Endothelial cell of umbilical vein (primary cell): ENCODE results near the gene CCDC6. TPM values are rescaled to one million over a fixed set of nuclear protein-coding genes. Genes with fewer than 3 reads are reported as not detected.

Source experiments
- BruUV-seq: library from RNA; stranded (reverse); fragments of 400-500 nt; replicated peaks from 2 replicates; lab custom pipeline; 2021; lab: Mats Ljungman, UMichigan
- CTCF ChIA-PET: fragments of 300-600, 350-600 bp; sonication (Branson Sonifier 250); formaldehyde crosslinking; loops from one replicate; lab custom pipeline; 2021; ENCODE audit warnings: antibody characterized with exemption, inconsistent platforms; lab: Charles Lee
- POLR2A ChIA-PET: fragments of 300-600, 350-600 bp; sonication (Branson Sonifier 250); formaldehyde crosslinking; loops from one replicate; lab custom pipeline; 2021; ENCODE audit warnings: antibody characterized with exemption, inconsistent platforms; lab: Charles Lee
- DNase-seq: peaks from one replicate; pipeline ENCODE4 v3.0.0-alpha.2; 2011; ENCODE audit warnings: low read depth, low spot score
- FAIRE-seq: peaks from 2 replicates; lab custom pipeline; 2011; peaks lifted over from hg19 to GRCh38; lab: Jason Lieb, UNC
- H2AFZ ChIP-seq: 2 replicates; pipeline ENCODE4 v1.6.0; 2012; ENCODE audit warnings: low read depth, low read length, control low read depth, inconsistent platforms
- H3K27ac ChIP-seq: 2 replicates; pipeline ENCODE4 v1.5.1; 2011; ENCODE audit warnings: low read depth, mild to moderate bottlenecking, control low read depth, low read length, moderate library complexity; ENCODE audit not compliant: insufficient read depth
- H3K27me3 ChIP-seq, 2 experiments: 2 replicates each; pipeline versions ENCODE4 v1.6.0 to v1.6.1; 2011; ENCODE audit warnings: low read length in 2 of 2, mixed read lengths in 1 of 2; ENCODE audit not compliant: control insufficient read depth in 2 of 2, insufficient read depth in 2 of 2
- H3K36me3 ChIP-seq, 2 experiments: 2 replicates in 1 of 2; 3 replicates in 1 of 2; pipeline ENCODE4 v1.5.1; 2011; ENCODE audit warnings: low read length in 2 of 2, mild to moderate bottlenecking in 1 of 2, moderate library complexity in 1 of 2; ENCODE audit not compliant: control insufficient read depth in 2 of 2, insufficient read depth in 2 of 2; ENCODE audit errors: extremely low read depth in 1 of 2
- H3K4me1 ChIP-seq: 3 replicates; pipeline ENCODE4 v1.5.1; 2011; ENCODE audit warnings: mild to moderate bottlenecking, low read length; ENCODE audit not compliant: control insufficient read depth, insufficient read depth; ENCODE audit errors: extremely low read depth
- H3K4me2 ChIP-seq: 2 replicates; pipeline ENCODE4 v1.6.1; 2011; ENCODE audit warnings: low read length, control low read depth, mixed read lengths; ENCODE audit not compliant: insufficient read depth
- H3K4me3 ChIP-seq, 3 experiments: fragments of 200-600 bp in 1 of 3; sonication (generic), shearing (Covaris generic) in 1 of 3; replicated peaks in 1 of 3; 2 replicates each; pipeline ENCODE4 v1.5.1; 2011 to 2016; ENCODE audit warnings: control low read depth in 3 of 3, low read length in 3 of 3, mild to moderate bottlenecking in 2 of 3, inconsistent platforms in 1 of 3, low read depth in 1 of 3, moderate library complexity in 1 of 3; ENCODE audit not compliant: insufficient read depth in 1 of 3
- H3K79me2 ChIP-seq: 2 replicates; pipeline ENCODE4 v1.6.0; 2012; ENCODE audit warnings: low read length, inconsistent platforms; ENCODE audit not compliant: control insufficient read depth, insufficient read depth
- H3K9ac ChIP-seq: replicated peaks from 2 replicates; pipeline ENCODE3; 2011; ENCODE audit warnings: low read length, control low read depth; ENCODE audit not compliant: insufficient read depth; ENCODE audit errors: extremely low read depth
- H3K9me1 ChIP-seq: replicated peaks from 3 replicates; pipeline ENCODE4 v1.6.0; 2011; ENCODE audit warnings: mild to moderate bottlenecking, low read length; ENCODE audit not compliant: control insufficient read depth, insufficient read depth; ENCODE audit errors: extremely low read depth
- H3K9me3 ChIP-seq: replicated peaks from 2 replicates; pipeline ENCODE4 v1.5.1; 2012; ENCODE audit warnings: low read length, inconsistent platforms; ENCODE audit not compliant: control insufficient read depth, insufficient read depth
- H4K20me1 ChIP-seq: replicated peaks from 2 replicates; pipeline ENCODE3; 2011; ENCODE audit warnings: mild to moderate bottlenecking, low read length; ENCODE audit not compliant: control insufficient read depth, insufficient read depth; ENCODE audit errors: extremely low read depth
- CTCF ChIP-seq, 2 donors: IDR thresholded peaks; 1 replicate in 1 of 2; 2 replicates in 1 of 2; pipeline ENCODE4 v1.5.1; 2011; ENCODE audit warnings: low read length in 2 of 2, mild to moderate bottlenecking in 2 of 2, moderate library complexity in 2 of 2, control low read depth in 1 of 2, inconsistent platforms in 1 of 2, low read depth in 1 of 2; ENCODE audit not compliant: insufficient read depth in 1 of 2; ENCODE audit errors: extremely low read depth in 1 of 2
- EZH2 ChIP-seq: IDR thresholded peaks from 2 replicates; pipeline ENCODE4 v1.6.1; 2012; ENCODE audit warnings: borderline replicate concordance, low read depth, mild to moderate bottlenecking, moderate library complexity, low read length, inconsistent platforms; ENCODE audit not compliant: severe bottlenecking
- FOS ChIP-seq: IDR thresholded peaks from 2 replicates; pipeline ENCODE4 v1.6.1; 2011; ENCODE audit warnings: mild to moderate bottlenecking, low read length, moderate library complexity, borderline replicate concordance; ENCODE audit not compliant: insufficient read depth
- GATA2 ChIP-seq: IDR thresholded peaks from 2 replicates; pipeline ENCODE4 v1.7.0; 2011; ENCODE audit warnings: low read depth, mild to moderate bottlenecking, moderate library complexity, mixed read lengths, low read length; ENCODE audit not compliant: insufficient read length, insufficient read depth
- JUN ChIP-seq: IDR thresholded peaks from 2 replicates; pipeline ENCODE4 v1.6.1; 2011; ENCODE audit warnings: borderline replicate concordance, low read depth; ENCODE audit not compliant: insufficient read length, insufficient read depth
- MAX ChIP-seq: IDR thresholded peaks from 2 replicates; pipeline ENCODE4 v1.6.1; 2011; ENCODE audit not compliant: insufficient read depth, insufficient read length
- MYC ChIP-seq: IDR thresholded peaks from one replicate; pipeline ENCODE4 v1.6.1; 2011; ENCODE audit warnings: mild to moderate bottlenecking, low read depth, low read length
- POLR2A ChIP-seq: IDR thresholded peaks from 2 replicates; pipeline ENCODE4 v1.6.1; 2012; ENCODE audit warnings: low read depth, mild to moderate bottlenecking, control low read depth, low read length
- POLR2AphosphoS5 ChIP-seq: IDR thresholded peaks from 2 replicates; pipeline ENCODE4 v1.6.1; 2012; ENCODE audit warnings: low read depth, mild to moderate bottlenecking, control low read depth, low read length, moderate library complexity; ENCODE audit not compliant: insufficient read depth
- dilution Hi-C: fragments of 300-500 bp; cut with MboI; formaldehyde crosslinking; loops from one replicate; pipeline ENCODE4 v1.15.0; 2019; ENCODE audit warnings: low sequenced_read_pairs; ENCODE audit not compliant: extremely low pct_ligation_motif_present
- intact Hi-C: fragments of 100-400 bp; cut with micrococcal nuclease; formaldehyde crosslinking; loops from one replicate; pipeline ENCODE4 v1.10.0; 2022
- polyA plus RNA-seq, 4 experiments: library from polyadenylated mRNA; depleted of rRNA in 3 of 4; stranded (reverse) in 3 of 4; unstranded in 1 of 4; fragments of >200 nt; gene quantifications; 2 replicates each; pipeline versions ENCODE4 v1.2.1 to v1.2.3, GENCODE V29; 2011 to 2012; ENCODE audit warnings: missing spikeins in 1 of 4
- total RNA-seq: library from RNA; stranded (reverse); gene quantifications from 2 replicates; pipeline ENCODE4 v1.2.3, GENCODE V29; 2021

The CCDC6 gene
- total and polyA plus RNA-seq, 2 donors (not counting 3 experiments of a cell fraction or from before 2014, with no cell fraction given): 16.8 to 36.8 TPM

GRCh38 chr10:59870152-59870551 lies 36.2 kb downstream of the CCDC6 start:
- Histone ChIP-seq H2AFZ (no peak overlapping the region), H3K27ac (no peak overlapping the region), H3K9me1 (no peaks in the 10 kb centered on the region), H3K9ac (no peak overlapping the region), H3K27me3 (no peaks in the 10 kb centered on the region), H3K4me3 (no peak overlapping the region), H3K79me2 (peaks cover 54% of the 10 kb centered on the region), H3K36me3 (no peaks in the 10 kb centered on the region), H3K4me2 (no peak overlapping the region), H4K20me1 (peaks cover under 1% of the 10 kb centered on the region), H3K9me3 (no peaks in the 10 kb centered on the region), H3K4me1 (no peaks in the 10 kb centered on the region)
- FAIRE-seq (no peak), DNase-seq (no peak)
- intact Hi-C loops: no loop called here
- TF ChIP-seq POLR2A: no peak
- dilution Hi-C loops: no loop called here
- ChIA-PET CTCF (interaction anchor here (1.6 kb wide), 2 partner anchors 18 to 39 kb away, joined by 3 to 4 read pairs; no protein-coding TSS in a partner anchor), POLR2A (no interaction called here)
- no TSS peak for BruUV-seq

- BruUV-seq: no TSS peak
- DNase-seq (no peak), FAIRE-seq (no peak)
- Histone ChIP-seq H3K27me3 (no peaks in the 10 kb centered on the region), H3K9ac (no peak overlapping the region), H3K27ac (no peak overlapping the region), H3K79me2 (peaks cover 54% of the 10 kb centered on the region), H3K4me1 (no peaks in the 10 kb centered on the region), H4K20me1 (peaks cover 3% of the 10 kb centered on the region), H3K4me2 (no peak overlapping the region), H3K36me3 (no peaks in the 10 kb centered on the region), H3K4me3 (no peak overlapping the region), H3K9me3 (no peaks in the 10 kb centered on the region), H2AFZ (no peak overlapping the region), H3K9me1 (no peaks in the 10 kb centered on the region)
- POLR2A ChIA-PET: no interaction called here
- dilution Hi-C loops: no loop called here
- CTCF ChIA-PET: interaction anchor here (1.6 kb wide), 1 partner anchor 39 kb away, joined by 4 read pairs; no protein-coding TSS in a partner anchor
- intact Hi-C loops: no loop called here
- TF ChIP-seq POLR2AphosphoS5 (no peak), EZH2 (no peak), JUN (no peak), FOS (no peak), CTCF (IDR thresholded peaks at IDR 0.05; ENCODE audit: extremely low read depth in 1 of 2, insufficient read depth in 1 of 2, low read depth in 1 of 2, low read length in 2 of 2) (no peak), GATA2 (no peak), MAX (no peak), MYC (no peak), POLR2A (no peak)
These were observed 36.8 kb downstream of the CCDC6 start for GRCh38 chr10:59869594-59869940.
